GM23248 (cell line): ENCODE results near the gene LIN7C. TPM values are rescaled to one million over a fixed set of nuclear protein-coding genes. Genes with fewer than 3 reads are reported as not detected.

ENCODE experiments used
- DNase-seq: peaks from one replicate; pipeline ENCODE4 v3.0.0-alpha.2; 2015
- H2AFZ ChIP-seq: fragments of 200-600 bp; sonication (generic); 2 replicates; pipeline ENCODE4 v1.6.1; 2016; ENCODE audit warnings: antibody characterized with exemption
- H3F3A ChIP-seq: fragments of 200-600 bp; sonication (generic); 2 replicates; pipeline ENCODE4 v1.6.1; 2016; ENCODE audit warnings: mild to moderate bottlenecking, antibody characterized with exemption, mixed run types; ENCODE audit not compliant: insufficient read depth
- H3K27ac ChIP-seq: fragments of 200-600 bp; sonication (generic); 2 replicates; pipeline ENCODE4 v1.5.1; 2016; ENCODE audit warnings: mild to moderate bottlenecking
- H3K27me3 ChIP-seq: fragments of 200-600 bp; sonication (generic); replicated peaks from 2 replicates; pipeline ENCODE4 v1.6.1; 2016; ENCODE audit warnings: mild to moderate bottlenecking; ENCODE audit not compliant: insufficient read depth
- H3K36me3 ChIP-seq: fragments of 200-600 bp; sonication (generic); 2 replicates; pipeline ENCODE4 v1.6.1; 2016; ENCODE audit warnings: low read depth, mild to moderate bottlenecking
- H3K4me1 ChIP-seq: fragments of 200-600 bp; sonication (generic); 2 replicates; pipeline ENCODE4 v1.6.1; 2016; ENCODE audit warnings: mild to moderate bottlenecking; ENCODE audit not compliant: insufficient read depth
- H3K4me2 ChIP-seq: fragments of 200-600 bp; sonication (generic); one replicate; pipeline ENCODE4 v1.6.1; 2016; ENCODE audit warnings: mild to moderate bottlenecking; ENCODE audit not compliant: unreplicated experiment
- H3K4me3 ChIP-seq: fragments of 200-600 bp; sonication (generic); 2 replicates; pipeline ENCODE4 v1.5.1; 2016; ENCODE audit warnings: mild to moderate bottlenecking
- H3K79me2 ChIP-seq: fragments of 200-600 bp; sonication (generic); 2 replicates; pipeline ENCODE4 v1.6.1; 2016; ENCODE audit warnings: mild to moderate bottlenecking; ENCODE audit not compliant: insufficient read depth
- H3K9ac ChIP-seq: fragments of 200-600 bp; sonication (generic); 2 replicates; pipeline ENCODE4 v1.6.1; 2016; ENCODE audit warnings: mild to moderate bottlenecking
- H3K9me2 ChIP-seq: fragments of 200-600 bp; sonication (generic); 2 replicates; pipeline ENCODE4 v1.6.1; 2016; ENCODE audit warnings: mixed run types, mild to moderate bottlenecking, moderate library complexity; ENCODE audit not compliant: insufficient read depth
- H3K9me3 ChIP-seq: fragments of 200-600 bp; sonication (generic); one replicate; pipeline ENCODE4 v1.6.1; 2017; ENCODE audit warnings: low read depth
- H4K20me1 ChIP-seq: fragments of 200-600 bp; sonication (generic); 2 replicates; pipeline ENCODE4 v1.6.0; 2016; ENCODE audit not compliant: insufficient read depth
- EZH2 ChIP-seq: fragments of 200-600 bp; sonication (generic); IDR thresholded peaks from 2 replicates; pipeline ENCODE4 v1.6.1; 2018; ENCODE audit warnings: antibody characterized with exemption, mild to moderate bottlenecking; ENCODE audit not compliant: insufficient read depth, poor library complexity, severe bottlenecking
- EZH2phosphoT487 ChIP-seq: fragments of 200-600 bp; sonication (generic); IDR thresholded peaks from 2 replicates; pipeline ENCODE4 v1.6.1; 2018; ENCODE audit warnings: antibody characterized with exemption, moderate library complexity, mild to moderate bottlenecking, low read depth; ENCODE audit not compliant: insufficient read depth
- WGBS, 2 experiments: methylation state at CpG; one replicate each; pipeline ENCODE4 v1.1.6; 2015 to 2017; ENCODE audit warnings: low lambda C conversion rate in 2 of 2, low coverage in 1 of 2; ENCODE audit errors: missing lambda C conversion rate in 2 of 2; 5-methylcytosine and 5-hydroxymethylcytosine counted together
- in situ Hi-C: fragments of 300-500 bp; cut with MboI; formaldehyde crosslinking; loops from 2 replicates; pipeline ENCODE4 v1.15.0; 2020
- polyA plus RNA-seq: library from polyadenylated mRNA; unstranded; fragments of >200 nt; fragmentation: Nextera tagmentation; extraction: Ambion mirVana; gene quantifications from 2 replicates; pipeline ENCODE4 v1.2.1, GENCODE V29; 2016
- total RNA-seq: library from RNA; depleted of rRNA; stranded (reverse); fragments of >200 nt; shearing (Covaris generic); gene quantifications from 2 replicates; pipeline ENCODE4 v1.2.3, GENCODE V29; 2014; rRNA removed

Gene LIN7C
- 47.0 and 51.1 TPM in 2 replicates for total RNA-seq
- 43.0 and 45.1 TPM in 2 replicates for polyA plus RNA-seq

DNA sequence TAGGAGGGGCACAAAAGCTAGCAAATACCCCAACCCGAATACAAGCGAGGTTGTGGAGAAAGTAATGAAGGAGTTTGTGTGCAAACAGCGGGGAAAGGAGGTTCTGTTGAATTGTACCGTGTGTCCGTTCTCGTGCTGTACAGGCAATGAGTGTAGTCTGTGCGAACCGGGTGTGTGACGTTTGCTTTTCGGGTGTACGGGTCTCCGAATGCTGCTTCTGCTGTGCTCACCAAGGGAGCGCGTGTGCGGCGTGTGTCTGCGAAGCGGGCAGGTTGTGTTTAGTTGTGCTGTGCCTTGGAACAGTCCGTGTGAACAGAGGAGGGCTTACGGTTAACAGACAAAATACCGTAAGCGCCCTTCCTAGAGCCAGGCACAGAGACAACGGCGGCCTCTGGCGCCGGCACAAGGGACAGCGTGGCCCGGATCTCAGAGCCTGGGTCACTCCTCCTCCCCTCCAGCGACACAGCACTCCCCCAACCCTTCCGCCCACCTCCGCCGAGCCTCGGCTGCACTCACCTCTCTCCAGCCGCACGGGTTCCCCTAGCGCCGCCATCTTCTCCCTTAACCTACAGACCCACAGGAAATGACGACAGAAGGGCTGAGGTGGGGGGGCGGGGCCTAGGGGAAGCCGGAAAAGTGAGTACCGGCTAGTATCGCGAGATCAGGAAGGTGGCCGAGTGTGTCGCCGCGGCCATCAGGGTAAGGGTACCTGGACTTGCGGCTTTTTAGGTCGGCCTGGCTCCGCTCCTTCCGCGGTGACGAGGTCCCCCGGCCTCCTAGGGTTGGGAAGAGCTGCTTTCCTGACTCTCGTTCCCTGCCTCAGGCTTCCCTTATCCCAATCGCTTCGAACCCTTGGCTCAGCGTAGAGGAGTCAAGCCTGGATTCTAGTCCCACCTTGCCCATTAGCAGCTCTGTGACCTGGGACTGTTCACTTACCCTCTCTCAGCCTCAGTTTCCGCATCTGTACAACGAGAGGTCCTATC lies at the start of gene LIN7C:
Gene LIN7C (minus strand): TSS at position 570 of the 983 bp plus-strand sequence. CDS start 17 bp downstream, at position 553.
- Histone ChIP-seq H3K9me3 (no peaks in the 10 kb centered on the region), H3K9ac (peak within 1 kb of the TSS; percentile 96), H3K27me3 (no peaks in the 10 kb centered on the region), H3F3A (no peaks in the 10 kb centered on the region; the same call in 1 of the 2 replicates), H3K4me2 (peak within 1 kb of the TSS; percentile 99), H3K4me1 (peaks cover 29% of the 10 kb centered on the region), H3K9me2 (no peaks in the 10 kb centered on the region), H3K36me3 (0 out of 2 replicates have a peak, but pooled peaks cover 3% of the 10 kb centered on the region), H3K27ac (peak within 1 kb of the TSS; percentile 77), H2AFZ (peak within 1 kb of the TSS; percentile 99), H4K20me1 (peaks cover 3% of the 10 kb centered on the region; the same call in 1 of the 2 replicates), H3K4me3 (peak within 1 kb of the TSS; percentile 100), H3K79me2 (peaks cover 74% of the 10 kb centered on the region)
- 1% methylated on average over 48 to 56 of the region's 60 CpGs for WGBS, 2 experiments
- in situ Hi-C loops = no loop called here
- peak; percentile 99 for DNase-seq
- no peak for TF ChIP-seq EZH2
- TF ChIP-seq EZH2phosphoT487 = no peak

DNA sequence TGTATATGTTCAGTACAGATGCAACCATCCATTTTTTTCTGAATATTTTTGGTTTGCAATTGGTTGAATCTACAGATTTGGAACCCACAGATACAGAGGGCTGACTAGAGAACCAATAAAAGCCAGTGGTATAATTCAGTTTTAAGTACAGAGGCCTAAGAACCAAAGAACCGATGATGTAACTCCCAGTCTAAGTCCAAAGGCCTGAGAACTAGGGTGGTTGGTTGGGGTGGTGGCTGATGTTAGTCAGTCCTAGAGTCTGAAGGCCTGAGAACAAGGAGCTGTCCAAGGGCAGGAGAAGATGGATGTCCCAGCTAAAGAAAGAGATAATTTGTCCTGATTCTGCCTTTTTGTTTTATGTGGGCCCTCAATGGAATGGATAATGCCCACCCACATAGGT lies 48.7 kb upstream of the LIN7C start:
- DNase-seq = no peak
- in situ Hi-C loops = no loop called here
- H3K27ac ChIP-seq = no peak overlapping the region
- TF ChIP-seq EZH2phosphoT487 = no peak
- no peak for TF ChIP-seq EZH2
- H2AFZ ChIP-seq = no peak overlapping the region
- peaks cover 6% of the 10 kb centered on the region; the same call in 1 of the 2 replicates for H3F3A ChIP-seq
- no peaks in the 10 kb centered on the region for H4K20me1 ChIP-seq
- no peak overlapping the region for H3K4me2 ChIP-seq
- H3K9ac ChIP-seq = no peak overlapping the region
- H3K36me3 ChIP-seq = no peaks in the 10 kb centered on the region
- H3K9me2 ChIP-seq = no peaks in the 10 kb centered on the region
- H3K27me3 ChIP-seq = no peaks in the 10 kb centered on the region
- WGBS, 2 experiments = 80 to 94% methylated on average over 1 of the region's 1 CpG
- no peaks in the 10 kb centered on the region for H3K9me3 ChIP-seq
- H3K79me2 ChIP-seq = no peaks in the 10 kb centered on the region
- H3K4me3 ChIP-seq = no peak overlapping the region
- peaks cover 13% of the 10 kb centered on the region for H3K4me1 ChIP-seq

GRCh38 chr11:27553186-27553585 lies 46.6 kb upstream of the LIN7C start:
- 15 to 18% methylated on average over 3 of the region's 3 CpGs for WGBS, 2 experiments

DNA sequence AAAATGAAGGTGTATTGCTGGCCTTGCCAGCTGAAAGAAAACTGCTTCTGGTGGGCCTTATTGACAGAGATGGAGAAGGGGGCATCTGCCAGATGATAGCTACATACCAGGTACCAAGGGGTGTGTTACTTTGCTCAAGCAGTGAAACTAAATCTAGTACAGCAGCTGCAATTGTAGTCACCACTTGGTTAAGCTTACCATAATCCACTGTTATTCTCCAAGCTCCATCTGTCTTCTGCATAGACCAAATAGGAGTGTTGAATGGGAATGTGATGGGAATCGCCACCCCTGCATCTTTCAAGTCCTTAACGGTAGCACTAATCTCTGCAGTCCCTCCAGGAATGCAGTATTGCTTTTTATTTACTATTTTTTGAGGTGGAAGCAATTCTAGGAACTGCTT lies 45.8 kb upstream of the LIN7C start:
- Histone ChIP-seq H3K36me3 (no peaks in the 10 kb centered on the region), H3K27me3 (no peaks in the 10 kb centered on the region), H3K27ac (no peak overlapping the region), H3K9me3 (no peaks in the 10 kb centered on the region), H3K79me2 (no peaks in the 10 kb centered on the region), H3K4me1 (peaks cover 10% of the 10 kb centered on the region), H3K4me3 (no peak overlapping the region), H3K9ac (no peak overlapping the region), H3K4me2 (no peak overlapping the region), H2AFZ (no peak overlapping the region), H4K20me1 (no peaks in the 10 kb centered on the region), H3F3A (peaks cover 6% of the 10 kb centered on the region; the same call in 1 of the 2 replicates), H3K9me2 (no peaks in the 10 kb centered on the region)
- no peak for DNase-seq
- TF ChIP-seq EZH2phosphoT487 (no peak), EZH2 (no peak)
- WGBS, 2 experiments = 80 to 84% methylated on average over 2 of the region's 2 CpGs
- in situ Hi-C loops = no loop called here

More at GRCh38 chr11:27553186-27553585, 46.6 kb upstream of the LIN7C start:
- H3K27me3 ChIP-seq = no peaks in the 10 kb centered on the region
- peak; percentile 65 for DNase-seq
- H3K4me2 ChIP-seq = peak overlapping the region; percentile 34
- H3K4me1 ChIP-seq = peaks cover 13% of the 10 kb centered on the region
- H3K9me2 ChIP-seq = no peaks in the 10 kb centered on the region
- no peaks in the 10 kb centered on the region for H3K79me2 ChIP-seq
- H3K4me3 ChIP-seq = no peak overlapping the region
- H3K27ac ChIP-seq = no peak overlapping the region
- H4K20me1 ChIP-seq = no peaks in the 10 kb centered on the region
- H3K9ac ChIP-seq = no peak overlapping the region
- no peaks in the 10 kb centered on the region for H3K9me3 ChIP-seq
- peaks cover 6% of the 10 kb centered on the region; the same call in 1 of the 2 replicates for H3F3A ChIP-seq
- in situ Hi-C loops = no loop called here
- H2AFZ ChIP-seq = no peak overlapping the region
- H3K36me3 ChIP-seq = no peaks in the 10 kb centered on the region
- TF ChIP-seq EZH2phosphoT487 (no peak), EZH2 (no peak)
